Measurements from ENCODE around the gene ZNF839.
"Not testable (repeated sequence)": the region's sequence is repeated elsewhere in the genome, so short reads cannot be mapped to it uniquely, and the experiment has no call there.

ZNF839 gene

GRCh38 chr14:102314242-102315011 is 5.1 kb upstream of the ZNF839 start:
- DNase-seq, result peak; percentile 77 to 78

GRCh38 chr14:102315121-102315520 is 4.4 kb upstream of the ZNF839 start:
- no peak for DNase-seq

- DNase-seq, result peak; percentile 37 to 41
Observed at GRCh38 chr14:102316338-102316742, 3.2 kb upstream of the ZNF839 start.

GRCh38 chr14:102316743-102317563 is 2.6 kb upstream of the ZNF839 start:
- peak; percentile 80 for DNase-seq

- DNase-seq, result peak; percentile 74 to 75
Observed at GRCh38 chr14:102317564-102318248, 1.8 kb upstream of the ZNF839 start.

- no peak for DNase-seq
Observed at GRCh38 chr14:102318781-102319276, 717 bp upstream of the ZNF839 start.

GRCh38 chr14:102320033-102320660 is 601 bp downstream of the ZNF839 start:
- DNase-seq, result peak in 1 of 2 experiments; percentile 10

- no peak for DNase-seq
Observed at GRCh38 chr14:102320671-102321455, 1.3 kb downstream of the ZNF839 start.

- no peak for DNase-seq
Observed at GRCh38 chr14:102321456-102322422, 2.2 kb downstream of the ZNF839 start.

- DNase-seq, result peak; percentile 79 to 86
Observed at GRCh38 chr14:102323102-102323501, 3.6 kb downstream of the ZNF839 start.

GRCh38 chr14:102325791-102326345 is 6.3 kb downstream of the ZNF839 start:
- no peak for DNase-seq

GRCh38 chr14:102326583-102326982 is 7.0 kb downstream of the ZNF839 start:
- DNase-seq, result no peak

GRCh38 chr14:102329381-102329780 is 9.8 kb downstream of the ZNF839 start:
- DNase-seq, result not testable (repeated sequence)

GRCh38 chr14:102330806-102331205 is 11.3 kb downstream of the ZNF839 start:
- DNase-seq, result no peak

- no peak for DNase-seq
Observed at GRCh38 chr14:102333390-102333789, 13.8 kb downstream of the ZNF839 start.

- DNase-seq, result no peak
Observed at GRCh38 chr14:102333795-102334705, 14.5 kb downstream of the ZNF839 start.

- DNase-seq, result no peak
Observed at GRCh38 chr14:102335163-102335562, 15.6 kb downstream of the ZNF839 start.

GRCh38 chr14:102338724-102339123 is 19.2 kb downstream of the ZNF839 start:
- no peak for DNase-seq

GRCh38 chr14:102341566-102341965 is 22.0 kb downstream of the ZNF839 start:
- DNase-seq, result no peak
